HG03139 (cell line): Measurements from ENCODE around the gene RSPO4.
"Not testable (repeated sequence)": the region's sequence is repeated elsewhere in the genome, so short reads cannot be mapped to it uniquely, and the experiment has no call there.

Experiments
- ATAC-seq: cut with Tn5 transposase; IDR thresholded peaks from one replicate; pipeline ENCODE4 v1.9.1; 2021; ENCODE audit not compliant: unreplicated experiment

RSPO4 gene

DNA sequence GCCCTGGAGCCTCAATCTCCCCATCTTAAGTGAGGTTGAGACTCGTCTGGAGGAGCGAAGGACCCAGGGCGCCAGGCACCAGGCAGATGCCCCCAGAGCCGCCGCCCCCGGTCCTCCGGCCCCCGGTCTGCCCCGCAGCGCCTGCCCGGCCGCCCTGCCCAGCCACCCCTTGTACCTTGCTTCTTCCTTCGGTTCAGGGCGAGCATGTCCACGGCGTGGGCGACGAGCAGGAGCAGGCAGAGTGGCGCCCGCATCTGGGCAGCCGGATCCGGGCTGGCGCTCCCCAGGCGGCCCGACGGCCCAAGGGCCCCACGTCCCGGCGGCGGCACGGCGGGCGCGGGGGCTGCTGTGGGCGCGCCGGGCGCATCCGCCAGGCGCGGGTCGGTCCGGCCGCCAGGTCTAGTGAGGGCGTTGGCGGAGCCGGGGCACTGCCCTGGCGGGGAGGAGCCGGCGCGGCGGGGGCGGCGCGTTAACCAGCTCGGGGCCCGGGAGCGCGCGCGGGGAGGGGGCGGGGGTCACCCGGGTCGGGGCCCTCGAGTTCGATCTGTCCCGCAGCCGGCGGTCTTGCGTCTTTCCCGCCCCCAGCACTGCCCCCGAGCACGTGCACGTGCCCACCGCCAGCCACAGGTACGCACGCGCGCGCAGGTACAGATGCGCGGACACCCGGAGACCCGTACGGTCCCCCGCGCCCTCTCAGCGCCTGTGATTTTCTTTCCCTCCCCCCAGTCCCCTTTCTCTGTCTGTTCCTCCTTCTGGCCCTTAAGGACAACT, at the start of gene RSPO4:
Gene RSPO4, minus strand, starts transcription at position 401 of the 771 bp plus-strand sequence. Its CDS starts 147 bp downstream, at position 254.
- no peak for ATAC-seq

DNA sequence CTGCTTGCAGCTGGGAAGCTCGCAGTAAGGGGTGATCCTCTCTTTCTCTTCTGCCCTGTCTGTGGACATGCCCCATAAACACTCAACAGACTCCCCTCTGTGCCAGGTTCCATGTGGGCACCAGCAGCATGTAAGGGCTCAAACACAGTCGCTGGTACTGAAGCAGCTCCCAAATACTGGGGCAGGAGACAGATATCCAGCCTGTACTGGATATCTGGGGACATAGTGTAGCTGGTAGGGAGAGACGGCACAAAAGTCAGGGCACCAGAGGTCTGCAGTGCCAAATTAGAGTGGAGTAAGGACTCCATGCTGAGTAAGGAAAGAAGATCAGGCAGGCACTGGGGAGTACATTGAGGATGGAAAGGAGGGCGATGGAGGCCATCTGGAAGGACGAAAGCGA, 48.3 kb upstream of the RSPO4 start:
- ATAC-seq, result no peak

DNA sequence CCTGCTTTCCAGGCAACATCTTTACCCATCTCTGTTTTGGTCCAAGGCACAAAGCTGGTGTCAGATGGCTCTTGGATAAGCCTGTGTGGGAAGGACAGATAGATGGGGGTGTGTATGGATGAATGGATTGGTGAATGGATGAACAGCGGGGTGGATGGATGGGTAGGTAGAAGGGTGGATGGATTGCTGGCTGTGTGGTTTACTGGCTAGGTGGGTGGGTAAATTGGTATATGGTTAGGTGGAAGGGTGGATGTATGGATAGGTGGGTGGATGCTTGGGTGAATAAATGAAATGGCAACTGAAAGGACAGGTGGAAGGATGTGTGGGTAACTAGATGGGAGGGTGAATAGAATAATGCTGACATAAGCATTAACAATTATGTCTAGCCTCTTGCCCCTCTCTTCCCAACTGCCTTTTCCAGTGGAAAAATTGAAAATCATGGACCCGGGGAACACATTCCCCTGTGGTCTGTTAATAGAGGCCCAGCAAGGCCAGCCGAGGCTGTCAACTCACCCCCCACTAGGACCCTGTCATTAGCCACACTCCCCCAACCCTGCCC, 43.8 kb upstream of the RSPO4 start:
- no peak for ATAC-seq

DNA sequence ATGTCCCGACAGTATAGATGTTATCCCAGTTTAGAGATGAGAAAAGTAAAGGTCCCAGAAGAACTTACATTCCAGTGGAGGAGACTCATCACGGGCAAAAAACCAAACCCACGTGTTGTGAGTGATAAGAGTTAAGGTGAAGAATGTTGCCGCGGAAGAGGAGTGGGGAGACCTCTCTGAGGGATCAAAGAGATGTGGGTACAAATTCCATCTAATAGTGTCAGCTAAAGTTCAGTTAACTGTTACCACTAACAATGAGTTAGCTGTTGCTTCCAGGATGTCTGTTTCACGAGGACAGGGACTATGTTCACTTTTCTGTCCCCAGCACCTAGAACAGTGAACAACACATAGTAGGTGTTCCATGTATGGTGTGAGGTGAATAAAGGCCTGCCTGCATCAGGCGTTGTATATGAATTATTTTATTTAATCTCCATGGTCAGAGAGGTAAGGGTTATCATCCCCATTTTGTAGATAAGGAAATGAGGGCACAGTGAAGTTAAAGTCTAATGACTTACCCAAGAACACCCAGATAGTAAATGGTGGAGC, 39.8 kb upstream of the RSPO4 start:
- ATAC-seq, result no peak

DNA sequence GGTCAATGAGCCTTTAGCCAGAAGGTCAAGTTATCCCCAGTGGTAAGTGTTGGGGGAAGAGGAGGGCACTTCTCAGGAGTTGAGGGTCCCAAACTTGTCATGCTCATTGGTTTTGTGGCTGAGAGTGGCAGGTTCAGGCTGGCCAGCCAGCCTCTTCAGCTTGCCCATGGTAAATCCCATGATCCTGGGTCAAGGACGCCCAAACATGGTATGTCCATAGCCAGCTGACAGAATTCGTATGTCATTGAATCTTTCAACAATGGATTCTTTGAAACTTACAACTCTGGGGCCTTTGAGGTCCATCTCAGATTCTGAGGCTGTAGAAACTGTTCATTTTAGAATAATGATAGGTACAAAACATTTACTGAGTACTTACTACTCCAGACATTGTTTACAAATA, 36.1 kb upstream of the RSPO4 start:
- no peak for ATAC-seq

DNA sequence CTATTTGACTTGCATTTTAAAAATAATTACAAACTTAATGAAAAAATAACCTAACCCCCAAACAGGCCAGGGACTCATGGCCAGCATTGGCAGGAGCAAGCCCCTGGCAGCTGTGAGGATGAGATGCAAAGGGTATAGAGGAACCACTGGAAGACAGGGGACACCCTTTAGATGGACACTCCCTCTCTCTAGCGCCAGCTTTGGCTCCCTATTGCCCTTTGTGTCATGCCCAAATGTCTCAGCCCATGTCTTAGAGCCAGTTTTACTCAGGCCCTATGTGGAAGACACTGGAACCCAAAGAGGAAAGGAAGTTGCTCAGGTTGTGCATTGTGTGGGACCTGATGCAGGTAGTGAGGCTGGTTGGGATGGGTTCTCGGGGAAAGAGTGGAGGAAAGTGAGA, 34.9 kb upstream of the RSPO4 start:
- no peak for ATAC-seq

DNA sequence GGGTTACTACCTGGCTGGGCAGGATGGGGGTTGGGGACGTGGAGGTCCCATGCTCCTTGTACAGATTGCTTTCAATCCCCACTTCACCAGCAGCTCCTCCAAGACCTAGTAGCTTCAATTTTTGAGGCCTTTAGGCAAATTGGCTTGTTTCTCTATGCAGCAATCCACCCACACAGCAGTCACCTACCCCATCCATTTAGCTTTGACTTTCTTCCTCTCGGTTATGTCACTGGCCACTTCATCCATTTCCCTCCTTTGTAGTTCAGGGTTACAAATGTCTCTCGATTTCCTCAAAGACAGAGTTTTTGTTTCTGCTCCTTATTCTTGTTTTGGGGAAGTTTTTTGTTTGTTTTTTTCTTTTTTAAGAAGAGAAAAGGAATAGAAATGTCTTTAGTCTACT, 33.4 kb upstream of the RSPO4 start:
- ATAC-seq, result no peak

DNA sequence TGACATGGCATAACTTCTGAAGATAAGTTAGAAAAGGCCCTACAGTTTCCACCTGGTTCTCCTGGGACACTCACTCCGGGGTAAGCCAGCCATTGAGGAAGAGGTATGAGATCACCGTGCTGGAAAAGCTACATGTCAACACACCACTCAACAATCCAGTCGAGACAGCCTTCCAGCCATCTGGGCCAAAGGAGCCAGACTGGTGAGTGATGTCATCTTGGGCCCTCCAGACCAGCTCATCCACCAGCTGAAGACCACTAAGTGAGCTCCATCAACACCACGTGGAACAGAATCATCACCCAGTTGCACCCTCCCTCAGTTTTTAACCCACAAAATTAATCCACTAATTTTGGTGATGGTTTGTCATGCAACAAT, 32.3 kb upstream of the RSPO4 start:
- no peak for ATAC-seq

DNA sequence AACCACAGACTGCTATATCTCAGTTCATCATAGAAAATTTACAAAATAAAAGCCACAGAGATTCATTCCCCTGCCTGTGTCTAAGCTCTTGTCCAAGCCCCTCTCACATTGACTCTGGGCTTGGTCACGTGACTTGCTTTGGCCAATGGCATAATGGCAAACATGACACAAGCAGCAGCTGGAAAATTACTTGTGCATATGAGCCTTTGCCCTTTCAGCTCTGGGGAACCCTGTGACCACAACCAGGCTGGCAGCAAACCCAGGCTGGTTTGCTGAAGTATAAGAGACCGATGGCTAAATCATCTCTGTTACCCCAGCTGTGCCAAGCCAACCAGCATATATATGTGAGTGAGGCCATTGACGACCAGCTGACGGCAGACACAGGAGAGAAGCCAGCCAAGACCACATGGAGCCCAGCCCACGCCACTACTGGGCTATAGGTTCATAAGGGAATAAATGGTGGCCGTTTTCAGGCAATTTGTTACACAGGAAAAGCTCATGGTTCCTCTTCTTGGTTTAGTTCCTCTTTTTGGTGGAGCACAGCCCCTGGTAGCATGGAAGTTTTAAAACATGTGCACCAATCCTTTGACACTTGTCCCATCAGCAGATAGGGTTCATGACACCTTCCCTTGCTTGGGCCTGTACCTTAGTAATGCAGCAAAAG, 31.8 kb upstream of the RSPO4 start:
- ATAC-seq, result no peak

DNA sequence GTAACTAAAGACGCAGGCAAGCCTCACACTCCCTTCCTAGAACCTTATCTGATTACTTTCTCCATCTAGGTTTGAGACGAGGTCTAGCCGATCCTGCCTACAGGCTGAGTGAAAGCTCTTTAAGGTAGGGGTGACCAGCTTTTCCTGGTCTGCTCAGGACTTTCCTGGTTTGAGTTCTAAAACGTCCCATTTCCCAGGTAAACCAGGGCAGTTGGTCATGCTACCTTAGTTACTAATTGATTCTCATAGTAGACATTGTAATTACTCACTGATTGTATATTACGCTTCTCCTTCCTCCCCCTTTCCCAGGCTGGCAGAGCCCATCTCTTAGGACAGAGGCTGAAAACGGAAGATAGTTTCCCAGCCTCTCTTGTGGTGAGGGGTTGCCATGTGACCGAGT, 27.9 kb upstream of the RSPO4 start:
- no peak for ATAC-seq

DNA sequence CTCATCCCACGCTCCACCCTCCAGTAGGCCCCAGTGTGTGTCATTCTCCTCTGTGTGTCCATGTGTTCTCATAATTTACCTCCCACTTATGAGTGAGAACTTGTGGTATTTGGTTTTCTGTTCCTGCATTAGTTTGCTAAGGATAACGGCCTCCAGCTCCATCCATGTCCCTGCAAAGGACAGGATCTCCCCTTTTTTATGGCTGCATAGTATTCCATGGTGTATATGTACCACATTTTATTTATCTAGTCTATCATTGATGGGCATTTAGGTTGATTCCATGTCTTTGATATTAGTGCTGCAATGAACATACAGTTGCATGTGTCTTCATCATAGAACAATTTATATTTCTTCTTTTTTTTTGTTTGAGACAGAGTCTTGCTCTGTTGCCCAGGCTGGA, 24.1 kb upstream of the RSPO4 start:
- not testable (repeated sequence) for ATAC-seq

DNA sequence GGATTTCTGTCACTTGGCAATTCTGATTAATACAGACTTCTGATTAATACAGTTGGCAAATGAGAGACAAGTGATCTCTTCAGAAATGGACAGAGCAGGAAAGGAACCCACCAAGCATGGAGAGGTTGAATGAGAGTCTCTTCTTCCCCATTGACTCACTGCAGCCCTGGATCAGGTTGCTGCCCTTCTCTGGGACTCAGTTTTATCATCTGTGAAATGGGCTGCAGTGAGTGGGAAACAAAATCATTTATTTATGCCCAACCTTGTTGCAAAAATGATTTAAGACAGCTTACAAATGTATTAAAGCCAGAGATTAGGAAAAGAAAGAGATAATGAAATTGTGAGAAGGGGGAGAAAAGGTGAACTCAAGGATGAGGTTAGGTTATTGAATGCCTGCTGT, 20.8 kb upstream of the RSPO4 start:
- ATAC-seq, result no peak

DNA sequence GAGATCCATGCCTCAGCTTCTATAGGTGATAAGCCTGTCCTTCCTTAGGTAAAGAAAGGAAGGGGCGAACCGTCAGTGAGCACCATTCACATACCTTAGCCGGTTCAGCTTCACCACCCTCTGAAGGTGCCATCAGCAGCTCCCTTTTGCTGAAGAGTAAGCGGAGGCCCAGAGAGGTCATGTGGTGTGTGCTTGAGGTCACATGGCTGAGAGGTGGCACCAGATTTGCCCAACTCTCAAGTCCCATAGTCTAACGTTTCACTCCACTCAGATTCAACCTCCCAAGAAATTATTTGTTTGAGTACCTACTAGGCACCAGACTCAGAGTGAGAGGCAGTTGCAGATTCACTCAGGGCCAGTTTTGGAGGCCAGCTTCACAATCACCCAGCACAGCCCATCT, 18.5 kb upstream of the RSPO4 start:
- no peak for ATAC-seq

DNA sequence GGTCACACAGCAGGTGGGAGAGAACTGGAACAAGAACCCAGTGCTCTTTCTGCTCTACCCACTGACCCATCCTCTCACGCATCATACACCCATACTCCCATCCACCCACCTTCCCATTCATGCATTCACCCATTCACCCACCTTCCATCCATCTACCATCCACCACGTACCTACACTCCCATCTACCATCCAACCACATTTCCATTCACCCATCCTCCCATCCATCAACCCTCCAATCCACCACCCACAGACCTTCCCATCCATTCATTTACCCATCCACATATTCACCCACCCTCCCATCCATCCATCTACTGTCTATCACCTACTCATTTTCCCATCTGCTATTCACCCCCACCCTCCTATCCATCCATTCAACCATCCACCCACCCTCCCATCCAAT, 17.2 kb upstream of the RSPO4 start:
- no peak for ATAC-seq

DNA sequence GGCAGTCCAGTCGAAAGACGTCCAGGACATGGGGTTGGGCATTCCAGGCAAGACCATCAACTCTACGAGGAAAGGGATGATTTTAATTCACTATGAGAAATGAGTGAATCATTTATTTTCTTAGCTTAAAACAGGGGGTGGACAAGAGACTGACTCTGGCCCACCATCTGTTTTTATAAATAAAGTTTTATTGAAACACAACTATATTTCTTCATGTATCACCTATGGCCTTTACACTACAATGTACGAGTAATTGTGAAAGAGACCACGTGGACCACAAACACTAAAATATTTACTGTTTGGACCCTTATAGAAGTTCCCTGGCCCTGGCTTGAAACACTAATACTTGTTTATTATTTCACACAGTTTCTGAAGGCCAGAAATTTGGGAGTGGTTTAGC, 15.6 kb upstream of the RSPO4 start:
- no peak for ATAC-seq

DNA sequence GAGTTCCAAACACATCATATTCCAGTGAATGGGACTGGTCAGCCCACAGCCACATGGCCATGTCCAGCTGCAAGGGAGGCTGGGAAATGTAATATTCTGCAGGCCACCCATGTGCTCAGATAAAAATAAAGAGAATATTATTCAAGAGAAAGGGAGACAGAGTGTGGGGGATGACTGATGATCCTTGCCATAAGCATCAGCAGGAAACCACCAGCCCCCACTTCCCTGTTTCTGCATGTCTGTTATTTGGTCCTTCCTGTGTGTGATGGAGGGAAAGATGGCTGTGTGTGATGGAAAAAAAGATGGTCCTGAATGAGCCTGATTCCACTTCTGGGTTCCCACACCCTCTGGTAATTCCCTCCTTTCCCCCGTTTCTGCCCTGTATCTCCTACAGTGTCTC, 13.1 kb upstream of the RSPO4 start:
- ATAC-seq, result no peak

DNA sequence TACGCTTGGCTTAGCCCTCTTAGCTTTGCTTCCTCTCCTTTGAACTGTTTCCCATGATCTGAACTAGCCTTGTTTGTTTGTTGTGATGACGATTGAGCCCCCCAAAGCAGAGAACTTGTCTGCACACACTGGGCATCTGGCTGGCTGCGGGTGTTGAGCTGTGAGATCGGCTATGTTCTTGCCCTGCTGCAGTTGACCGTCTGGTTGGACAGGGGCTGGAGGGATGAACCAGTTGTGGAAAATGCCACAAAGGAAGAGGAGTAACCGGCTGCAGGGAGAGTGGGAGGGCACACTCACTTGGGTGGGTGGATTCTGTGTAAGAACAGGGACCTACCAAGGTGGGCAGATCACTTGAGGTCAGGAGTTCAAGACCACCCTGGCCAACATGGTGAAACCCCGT, 12.4 kb upstream of the RSPO4 start:
- ATAC-seq, result no peak

DNA sequence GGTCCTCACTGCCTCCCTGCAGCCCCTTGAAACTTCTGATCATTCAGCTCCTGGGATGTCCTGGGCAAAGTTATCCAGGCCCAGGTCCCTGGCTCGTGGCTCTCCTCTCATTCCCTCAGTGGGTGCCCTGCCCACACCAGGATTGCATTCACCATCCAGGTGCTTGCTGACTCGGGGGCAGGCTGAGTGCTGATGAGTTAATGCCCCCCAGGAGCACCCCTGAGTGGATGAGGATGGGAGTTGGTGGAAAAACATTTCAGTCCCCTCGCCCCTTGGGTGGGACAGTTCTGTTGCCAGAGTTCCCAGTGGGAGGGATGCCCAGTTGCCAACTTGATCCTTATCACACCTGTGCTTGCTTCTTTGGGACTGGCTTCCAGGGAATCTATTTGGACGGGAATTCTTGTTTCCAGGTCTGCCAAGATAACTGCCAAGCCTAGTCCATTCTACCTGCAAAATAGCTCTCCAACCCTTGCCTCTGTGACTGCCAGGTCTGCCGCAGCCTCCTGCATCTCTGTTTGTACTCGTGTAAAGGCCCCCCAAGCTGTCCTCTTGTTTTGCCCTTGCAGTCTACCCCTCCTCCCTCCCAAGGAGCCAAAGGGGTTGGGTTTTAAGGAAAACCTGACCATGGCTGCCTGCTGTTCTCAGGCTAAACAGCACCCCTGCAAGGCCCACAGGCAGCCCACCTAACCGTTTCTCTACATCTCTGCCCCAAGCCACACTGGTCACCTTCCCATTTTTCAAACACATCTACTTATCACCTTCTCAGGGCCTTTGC, 11.6 kb upstream of the RSPO4 start:
- ATAC-seq, result no peak

DNA sequence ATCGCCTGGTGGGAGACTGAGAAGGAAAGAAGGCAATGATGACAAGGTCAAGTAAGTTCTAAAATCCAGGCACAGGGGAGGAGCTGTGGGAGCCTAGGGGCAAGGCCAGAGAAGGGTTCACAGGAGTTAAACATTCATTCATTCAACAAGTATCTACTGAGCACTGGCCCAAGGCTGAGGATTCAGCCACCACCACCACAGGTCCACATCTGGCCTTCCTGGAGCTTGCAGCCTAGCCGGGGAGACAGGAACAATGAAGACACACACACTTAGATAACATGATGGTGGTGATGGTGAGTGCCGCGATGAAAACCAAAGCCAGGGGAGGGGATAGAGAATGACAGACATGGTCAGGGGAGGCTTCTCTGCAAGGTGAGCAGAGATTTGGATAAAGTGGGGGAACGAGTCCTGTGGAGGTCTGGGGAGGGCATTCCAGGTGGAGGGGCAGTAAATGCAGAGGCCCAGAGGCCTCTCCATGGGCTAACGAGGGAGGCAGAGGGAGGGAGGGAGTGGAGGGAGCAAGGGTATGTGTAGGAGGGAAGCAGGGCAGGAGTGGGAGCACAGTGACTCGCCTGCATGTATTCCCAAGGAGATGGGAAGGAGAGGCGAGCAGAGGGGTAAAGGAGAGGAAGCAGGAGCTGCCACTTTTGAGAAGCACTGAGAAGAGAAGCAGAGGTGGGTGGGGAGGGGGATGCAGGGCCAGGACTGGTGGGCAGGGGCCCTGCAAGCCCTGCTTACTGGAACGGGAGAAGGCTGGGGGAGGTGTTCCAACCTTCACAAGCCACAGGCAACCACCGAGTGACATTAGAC, 10.5 kb upstream of the RSPO4 start:
- no peak for ATAC-seq

DNA sequence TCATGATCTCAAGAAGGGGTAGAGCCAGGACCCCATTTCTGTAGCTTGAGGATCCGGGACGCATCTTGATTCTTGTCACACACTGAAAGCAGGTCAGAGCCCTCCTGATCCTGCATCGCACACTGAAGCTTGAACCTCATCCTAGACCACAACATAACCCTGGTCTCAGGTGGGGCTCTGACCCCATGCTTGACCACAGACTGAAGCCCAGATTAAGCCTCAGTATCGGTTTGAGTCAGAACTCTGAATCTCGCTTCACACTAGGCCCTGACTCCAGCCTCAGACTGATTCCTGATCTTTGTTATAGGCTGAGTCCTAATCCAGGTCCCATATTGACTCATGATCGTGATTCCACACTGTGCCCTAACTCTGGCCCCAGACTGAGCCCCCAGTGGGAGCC, 8.5 kb upstream of the RSPO4 start:
- no peak for ATAC-seq
